RPMI8226 (cell line): Measurements from ENCODE around the gene KLF12.

ENCODE experiments used
- DNase-seq: peaks from one replicate; pipeline ENCODE4 v3.0.0-alpha.2; 2015

Gene KLF12

DNA sequence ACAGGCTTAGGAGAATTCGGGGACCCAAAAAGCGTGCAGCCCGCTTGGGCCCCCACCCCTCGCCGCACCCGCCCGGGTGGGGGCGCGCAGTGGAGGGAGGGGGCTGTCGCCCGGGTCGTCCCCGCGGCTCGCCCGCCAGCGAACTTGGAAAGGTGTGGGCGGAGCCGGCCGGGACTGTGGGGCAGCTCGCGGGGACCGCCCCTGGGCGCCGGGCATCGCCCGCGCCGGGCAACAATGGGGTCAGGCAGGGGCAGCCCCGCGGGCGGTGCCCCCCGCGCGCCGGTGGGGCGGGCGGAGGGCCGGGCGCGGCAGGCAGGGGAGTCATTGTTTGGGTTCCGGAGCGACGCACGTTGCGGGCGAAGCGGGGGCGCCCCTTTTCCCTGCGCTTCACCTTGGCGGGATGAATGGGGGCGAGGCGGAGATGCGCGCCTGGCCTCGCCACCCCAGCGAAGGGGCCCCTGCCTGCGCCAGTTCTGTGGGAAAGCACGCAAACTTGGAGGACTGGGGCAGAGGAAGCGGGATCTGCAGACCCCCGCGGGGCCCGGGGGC is 647 bp upstream of the KLF12 start:
- peak; percentile 9 for DNase-seq

DNA sequence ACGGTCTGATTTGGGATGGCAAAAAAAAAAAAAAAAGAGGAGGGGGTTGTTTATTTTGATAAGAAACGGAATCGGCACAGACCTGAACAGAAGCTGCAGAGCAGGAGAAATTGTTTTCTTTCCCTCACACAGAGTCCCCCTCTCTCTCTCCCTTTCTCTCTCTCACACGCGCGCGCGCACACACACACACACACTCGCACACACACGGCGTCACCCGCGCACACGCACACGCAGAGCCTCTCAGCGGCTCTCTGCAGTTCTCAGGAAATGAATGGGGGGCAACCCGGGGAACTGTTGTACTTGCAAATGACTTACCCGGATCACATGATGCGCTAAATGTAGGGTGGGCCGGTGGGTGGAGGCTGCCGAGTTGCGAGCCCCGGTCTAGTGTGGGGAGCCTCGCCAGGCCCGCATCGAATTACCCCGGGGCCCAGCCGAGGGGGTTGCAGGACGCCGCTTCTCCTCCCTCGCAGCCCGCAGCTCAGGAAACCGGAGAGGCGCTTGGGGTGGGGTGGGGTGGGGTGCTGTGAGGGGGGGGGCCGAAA is 475 bp downstream of the KLF12 start:
- peak; percentile 17 for DNase-seq

DNA sequence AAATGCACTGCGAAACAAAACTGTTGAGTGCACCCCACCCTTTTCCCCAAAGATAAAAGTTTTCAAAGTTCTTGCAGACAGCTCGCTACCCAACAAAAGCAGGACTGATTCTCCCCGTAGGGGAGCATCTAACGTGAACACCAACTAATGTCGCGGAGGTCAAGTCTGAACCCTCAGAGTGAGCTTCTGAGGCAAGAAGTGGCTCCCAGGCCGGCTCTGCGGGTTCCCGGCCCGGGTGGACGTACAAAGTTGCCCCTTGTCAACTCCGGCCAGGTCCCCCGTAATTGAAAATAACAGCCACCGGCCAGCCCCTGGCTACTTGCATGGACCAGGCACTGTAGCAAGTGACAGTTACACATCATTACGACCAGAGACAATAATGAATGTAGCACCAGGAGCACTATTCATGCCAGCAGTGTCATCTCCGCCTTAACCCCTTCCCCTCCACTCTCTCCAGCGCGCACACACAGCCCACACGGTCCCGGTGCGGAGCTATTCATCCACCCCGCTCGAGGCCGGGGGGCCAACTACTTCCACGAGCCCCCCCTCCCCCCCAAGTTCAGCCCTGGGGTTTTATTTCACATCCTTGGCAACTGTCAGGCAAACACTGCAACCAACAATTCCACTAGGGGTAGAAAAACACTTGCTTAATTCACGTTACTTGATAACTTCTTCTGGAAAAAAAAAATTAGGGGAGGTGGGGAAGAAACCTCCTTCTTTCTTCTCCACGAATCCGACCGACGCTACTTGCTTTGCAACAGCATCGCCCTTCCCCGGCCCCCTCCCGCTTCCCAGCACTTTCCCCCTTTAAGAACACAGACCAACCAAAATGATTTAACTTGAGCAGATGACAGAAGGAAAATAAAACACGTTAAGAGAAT is 1.2 kb downstream of the KLF12 start:
- DNase-seq = no peak

GRCh38 chr13:74132152-74132775 is 1.9 kb downstream of the KLF12 start:
- no peak for DNase-seq

DNA sequence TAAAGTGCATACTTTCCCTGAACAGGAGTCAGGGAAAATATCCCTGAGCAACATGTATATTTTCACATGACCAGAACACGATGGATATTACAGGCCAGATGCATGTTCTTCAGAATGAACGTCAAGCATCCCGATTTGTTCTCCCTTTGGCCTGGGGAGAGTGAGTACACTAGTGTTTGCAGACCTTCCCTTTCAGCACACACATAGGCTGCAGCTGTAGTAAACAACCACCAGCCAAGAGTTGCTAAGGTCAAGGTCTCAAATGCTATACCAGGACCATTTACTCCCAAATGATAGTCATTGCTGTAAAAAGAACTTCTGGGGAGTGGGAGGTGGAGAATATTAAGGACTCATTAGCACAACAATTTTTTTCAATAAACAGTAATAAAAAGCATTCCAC is 3.0 kb downstream of the KLF12 start:
- DNase-seq = no peak

GRCh38 chr13:74129500-74130191 is 4.6 kb downstream of the KLF12 start:
- no peak for DNase-seq

GRCh38 chr13:74128156-74128767 is 5.9 kb downstream of the KLF12 start:
- DNase-seq = no peak

DNA sequence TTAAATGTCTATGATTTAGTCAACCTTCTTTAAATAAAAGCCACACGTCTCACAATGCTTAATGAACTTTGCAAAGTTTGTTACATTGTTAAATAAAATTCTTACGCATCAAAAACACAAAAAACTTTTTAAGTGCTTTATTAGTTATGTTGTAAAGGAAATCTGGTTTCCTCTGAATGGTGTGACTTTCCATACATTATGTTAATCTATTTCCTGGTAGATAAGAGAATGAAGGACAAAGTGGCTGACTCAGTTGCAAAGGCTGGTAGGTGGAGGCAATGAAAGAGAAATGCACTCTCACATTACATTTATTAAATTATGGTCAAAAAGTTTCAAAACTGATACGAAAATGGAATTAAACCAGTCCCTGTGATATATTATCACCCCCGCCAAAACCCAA is 15.9 kb downstream of the KLF12 start:
- DNase-seq = no peak

DNA sequence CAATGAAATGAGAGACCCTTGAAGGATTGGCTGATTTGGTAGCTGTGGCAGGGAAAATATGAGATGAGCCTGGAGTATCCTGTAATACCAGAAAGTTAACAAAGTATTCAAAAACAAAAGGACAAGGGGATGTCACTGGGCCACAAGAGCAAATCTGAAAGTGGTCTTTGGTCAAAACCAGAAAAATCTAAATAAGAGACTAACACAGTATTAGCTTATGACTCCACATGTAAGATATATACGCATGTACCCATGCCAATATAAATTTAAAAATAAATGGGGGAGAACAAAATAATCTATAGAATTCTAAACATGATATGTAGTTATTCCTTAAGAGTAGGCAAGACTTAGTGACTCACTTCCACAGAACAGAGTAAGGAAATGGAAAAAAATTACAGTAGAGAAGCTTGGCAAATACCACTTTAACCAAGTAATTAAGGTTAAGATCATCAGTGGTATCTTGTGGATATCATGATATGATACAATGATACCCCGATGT is 16.9 kb downstream of the KLF12 start:
- no peak for DNase-seq

- no peak for DNase-seq
These were observed 19.1 kb downstream of the KLF12 start for GRCh38 chr13:74115133-74115532.

GRCh38 chr13:74114641-74115040 is 19.6 kb downstream of the KLF12 start:
- no peak for DNase-seq

DNA sequence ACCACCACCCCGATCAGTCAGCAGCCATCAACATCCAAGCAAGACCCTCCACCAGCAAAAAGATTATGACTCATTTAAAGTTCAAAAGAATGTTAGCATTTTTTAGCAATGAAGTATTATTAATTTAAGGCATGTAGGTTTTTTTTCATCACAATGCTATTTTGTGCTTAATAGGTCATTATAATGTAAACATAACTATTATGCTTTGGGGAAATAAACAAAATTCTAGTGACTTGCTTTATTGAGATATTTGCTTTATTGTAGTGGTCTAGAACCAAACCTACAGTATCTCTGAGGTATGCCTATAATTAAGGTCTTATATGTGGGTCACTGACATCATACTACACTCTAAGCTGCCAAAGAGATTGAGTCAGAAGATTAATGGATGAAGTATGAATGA is 20.0 kb downstream of the KLF12 start:
- no peak for DNase-seq

DNA sequence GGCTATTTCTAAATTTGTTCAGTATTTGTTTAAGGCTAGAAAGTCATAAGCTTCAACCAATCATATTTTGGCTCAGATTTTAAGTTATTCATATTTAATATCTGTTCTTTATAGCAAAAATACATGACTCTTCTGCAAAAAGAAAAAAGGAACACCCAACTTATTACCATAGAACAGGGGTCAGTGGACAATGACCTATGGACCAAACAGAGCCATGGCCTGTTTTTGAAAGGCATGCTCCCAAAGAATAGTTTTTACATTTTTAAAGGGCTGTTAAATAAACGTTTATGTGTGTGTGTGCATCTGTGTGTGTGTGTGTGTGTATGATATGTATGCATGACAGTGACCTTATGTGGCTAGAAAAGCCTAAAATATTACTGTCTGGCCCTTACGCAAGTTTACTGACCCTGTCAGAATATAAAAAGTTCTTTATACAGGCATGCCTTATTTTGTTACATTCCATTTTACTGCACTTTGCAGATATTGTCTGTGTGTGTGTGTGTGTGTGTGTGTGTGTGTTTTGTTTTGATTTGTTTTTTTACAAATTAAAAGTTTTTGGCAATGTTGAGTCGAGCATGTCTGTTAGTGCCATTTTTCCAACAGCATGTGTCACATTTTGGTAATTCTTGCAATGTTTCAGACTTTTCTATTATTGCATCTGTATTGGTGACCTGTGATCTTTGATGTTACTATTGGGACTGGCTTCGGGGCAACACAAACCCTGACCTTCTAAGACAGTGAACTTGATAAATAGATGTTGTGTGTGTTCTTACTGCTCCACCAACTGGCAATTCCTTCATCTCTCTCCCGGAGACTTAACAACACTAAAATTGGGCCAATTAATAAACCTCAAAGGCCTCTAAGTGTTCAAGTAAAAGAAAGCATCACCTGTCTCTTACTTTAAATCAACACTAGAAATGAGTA is 22.0 kb downstream of the KLF12 start:
- no peak for DNase-seq

GRCh38 chr13:74111399-74111798 is 22.8 kb downstream of the KLF12 start:
- no peak for DNase-seq

- DNase-seq = no peak
These were observed 24.2 kb downstream of the KLF12 start for GRCh38 chr13:74110053-74110452.

GRCh38 chr13:74107598-74107997 is 26.6 kb downstream of the KLF12 start:
- DNase-seq = no peak

GRCh38 chr13:74105871-74106270 is 28.3 kb downstream of the KLF12 start:
- DNase-seq = no peak

DNA sequence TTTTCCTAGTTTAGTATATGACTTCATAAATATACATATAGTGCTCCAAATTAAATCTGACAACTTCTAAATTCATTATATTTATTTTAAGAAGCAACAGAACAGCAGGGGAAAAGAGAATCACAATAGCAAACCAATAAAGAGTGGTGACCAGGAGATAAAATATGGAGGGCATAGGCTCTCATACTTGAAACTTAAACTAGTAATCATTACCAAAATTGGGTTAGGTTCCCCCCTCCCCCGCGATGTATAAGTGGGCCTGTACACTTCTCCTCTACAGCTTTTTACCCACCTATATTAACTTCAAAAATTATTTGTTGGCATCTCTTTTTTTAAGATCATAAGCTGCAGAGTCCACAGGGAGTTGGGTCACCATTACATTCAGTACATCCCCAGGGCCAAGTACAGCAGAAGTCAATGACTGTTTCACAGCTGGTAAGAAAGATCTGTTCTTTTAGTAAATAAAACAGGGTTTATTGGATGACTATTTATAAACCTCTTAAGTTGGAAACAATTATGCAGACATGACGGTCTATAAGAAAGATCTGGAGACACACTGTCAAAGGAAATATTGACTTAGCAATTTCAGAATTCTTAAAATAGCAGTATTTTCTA is 29.4 kb downstream of the KLF12 start:
- DNase-seq = no peak

DNA sequence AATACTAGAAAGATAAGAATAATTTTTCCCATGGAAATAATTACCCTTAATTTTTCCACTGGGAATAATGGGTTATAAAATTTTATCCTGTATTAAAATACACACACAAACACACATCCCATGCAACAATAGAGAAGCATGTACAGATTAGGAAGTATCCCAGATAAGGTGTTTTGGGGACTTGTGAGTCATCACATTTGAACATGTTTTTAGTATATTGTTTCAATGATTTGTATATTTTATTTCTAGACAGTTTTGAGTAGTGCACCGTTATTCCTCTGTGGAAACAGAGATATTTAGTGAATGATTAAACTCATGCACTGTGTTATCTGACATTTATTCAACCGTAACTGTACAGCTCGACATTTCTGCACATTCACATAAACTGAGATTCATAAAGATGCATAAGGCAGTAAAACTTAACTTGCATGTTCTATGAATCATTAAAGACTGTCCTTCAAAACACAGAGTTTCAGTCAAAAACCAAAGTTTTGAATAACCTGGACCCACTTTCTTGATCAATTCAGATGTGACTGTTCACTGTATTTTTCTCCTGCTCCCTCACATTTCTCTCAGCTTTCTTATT is 30.1 kb downstream of the KLF12 start:
- no peak for DNase-seq

- no peak for DNase-seq
These were observed 31.0 kb downstream of the KLF12 start for GRCh38 chr13:74103196-74103595.

GRCh38 chr13:74102691-74103090 is 31.5 kb downstream of the KLF12 start:
- DNase-seq = no peak
